NOMO-1 (cell line): Measurements from ENCODE around the gene JUP.
"Not testable (repeated sequence)": the region's sequence is repeated elsewhere in the genome, so short reads cannot be mapped to it uniquely, and the experiment has no call there.

Source experiments
- DNase-seq, 2 experiments: peaks; one replicate each; lab custom pipeline; 2025; ENCODE audit not compliant: unreplicated experiment in 2 of 2; lab: John Stamatoyannopoulos, UW

Gene JUP

GRCh38 chr17:41781404-41782110 lies 5.0 kb downstream of the JUP start:
- DNase-seq: no peak

DNA sequence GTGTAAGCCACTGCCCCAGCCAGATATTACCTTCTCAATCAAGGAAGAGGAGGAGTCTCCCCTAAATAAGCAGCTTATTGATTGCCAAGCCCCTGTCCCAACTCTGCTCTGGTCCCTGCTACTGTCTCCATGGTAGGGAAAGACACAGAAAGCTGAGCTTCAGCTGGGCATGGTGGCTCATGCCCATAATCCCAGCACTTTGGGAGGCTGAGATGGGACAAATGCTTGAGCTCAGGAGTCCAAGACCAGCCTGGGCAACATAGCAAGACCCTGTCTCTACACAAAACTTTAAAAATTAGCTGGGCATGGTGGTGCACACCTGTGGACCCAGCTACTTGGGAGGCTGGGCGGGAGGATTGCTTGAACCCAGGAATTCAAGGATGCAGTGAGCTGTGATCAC lies 6.6 kb downstream of the JUP start:
- no peak for DNase-seq

DNA sequence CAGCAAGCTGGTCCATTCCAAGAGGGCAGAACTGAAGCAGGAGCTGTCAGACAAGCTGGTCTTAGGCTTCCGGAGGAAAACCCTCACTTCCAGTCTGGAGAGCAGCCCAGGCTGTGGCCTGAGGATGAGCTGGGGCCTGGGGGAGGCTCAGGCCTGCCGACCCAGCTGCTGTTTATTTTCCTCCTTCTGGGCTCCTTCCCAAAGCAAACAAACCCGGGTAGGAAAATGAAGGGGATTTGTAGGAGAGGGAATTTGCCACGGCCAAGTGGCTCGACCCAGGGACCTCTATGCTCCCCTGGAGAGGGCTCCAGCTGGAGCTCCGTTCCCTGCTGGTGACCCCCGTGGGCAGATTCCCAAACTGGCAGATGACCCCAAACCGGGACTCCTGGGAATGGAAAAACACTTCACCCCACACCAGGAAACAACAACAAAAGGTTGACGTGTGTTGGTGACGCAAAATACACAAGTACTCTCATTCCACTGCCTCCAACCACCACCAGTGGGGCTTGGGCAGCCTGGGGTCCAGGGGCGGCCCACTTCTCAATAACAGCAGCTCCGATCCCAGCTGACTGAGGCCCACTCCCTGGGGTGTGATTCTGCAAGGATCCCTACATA lies 8.8 kb downstream of the JUP start:
- DNase-seq: no peak

- DNase-seq: no peak
These were observed 9.3 kb downstream of the JUP start for GRCh38 chr17:41777157-41777573.

DNA sequence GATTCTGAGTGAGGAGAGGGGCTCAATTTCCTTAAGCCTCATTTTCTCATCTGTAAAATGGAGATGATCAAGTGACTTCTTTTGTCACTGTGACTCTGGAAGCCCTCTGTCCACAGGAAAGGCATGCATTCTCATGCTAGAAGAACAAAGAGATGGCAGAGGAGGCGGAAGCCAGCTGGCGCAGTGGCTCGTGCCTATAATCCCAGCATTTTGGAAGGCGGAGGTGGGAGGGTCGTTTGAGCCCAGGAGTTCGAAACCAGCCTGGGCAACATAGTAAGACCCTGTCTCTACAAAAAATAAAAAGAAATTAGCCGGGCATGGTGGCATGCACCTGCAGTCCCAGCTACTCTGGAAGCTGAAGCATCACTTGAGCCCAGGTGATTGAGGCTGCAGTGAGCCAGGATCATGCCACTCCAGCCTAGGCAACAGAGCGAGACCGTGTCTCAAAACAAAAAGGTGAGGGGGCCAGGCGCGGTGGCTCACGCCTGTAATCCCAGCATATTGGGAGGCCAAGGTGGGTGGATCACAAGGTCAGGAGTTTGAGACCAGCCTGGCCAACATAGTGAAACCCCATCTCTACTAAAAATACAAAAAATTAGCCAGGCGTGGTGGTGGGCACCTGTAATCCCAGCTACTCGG lies 10.1 kb downstream of the JUP start:
- not testable (repeated sequence) for DNase-seq

DNA sequence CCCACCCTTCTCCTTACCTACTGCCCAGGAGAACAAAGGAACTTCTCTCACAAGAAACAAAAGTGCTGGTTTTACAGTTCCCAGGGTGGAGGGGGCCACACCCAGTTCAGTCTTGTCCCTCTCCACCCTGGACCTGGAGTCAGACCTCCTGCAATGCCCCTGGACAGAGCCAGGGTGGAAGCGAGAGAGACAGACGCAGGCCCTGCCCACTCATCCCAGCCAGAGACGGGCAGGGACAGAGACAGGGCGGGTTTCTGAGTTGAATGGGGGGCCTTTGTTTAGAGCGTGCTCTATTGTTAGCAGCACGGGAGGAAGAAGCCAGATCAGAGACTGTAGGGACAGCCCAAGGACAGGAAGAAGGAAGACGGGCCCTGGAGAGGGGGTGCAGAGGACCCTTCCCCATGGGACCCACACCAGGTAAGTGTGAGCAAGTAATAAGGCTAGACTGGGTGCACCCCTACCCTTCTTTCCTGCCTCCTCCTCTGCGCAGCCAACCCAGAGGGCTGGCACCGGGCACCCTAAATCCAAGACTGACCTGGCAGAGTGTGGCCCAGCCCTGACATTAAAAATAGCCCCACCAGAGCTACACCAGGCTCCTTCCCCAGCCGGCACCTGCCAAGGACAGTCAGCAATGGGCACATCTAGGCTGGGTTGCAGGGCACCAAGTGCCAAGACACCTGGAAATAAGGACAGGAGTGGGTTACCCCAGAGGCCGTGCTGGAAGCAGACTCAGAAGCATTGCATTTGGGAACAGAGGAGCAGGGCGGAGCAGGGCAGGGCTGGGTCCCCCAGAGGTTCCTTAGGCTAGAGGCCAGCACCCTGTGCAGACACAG lies 10.9 kb downstream of the JUP start:
- no peak for DNase-seq

- no peak for DNase-seq
These were observed 12.7 kb downstream of the JUP start for GRCh38 chr17:41773731-41774193.

- DNase-seq: no peak
These were observed 13.3 kb downstream of the JUP start for GRCh38 chr17:41773190-41773588.

GRCh38 chr17:41772586-41773189 lies 13.8 kb downstream of the JUP start:
- DNase-seq: no peak

GRCh38 chr17:41772218-41772585 lies 14.3 kb downstream of the JUP start:
- DNase-seq: no peak

DNA sequence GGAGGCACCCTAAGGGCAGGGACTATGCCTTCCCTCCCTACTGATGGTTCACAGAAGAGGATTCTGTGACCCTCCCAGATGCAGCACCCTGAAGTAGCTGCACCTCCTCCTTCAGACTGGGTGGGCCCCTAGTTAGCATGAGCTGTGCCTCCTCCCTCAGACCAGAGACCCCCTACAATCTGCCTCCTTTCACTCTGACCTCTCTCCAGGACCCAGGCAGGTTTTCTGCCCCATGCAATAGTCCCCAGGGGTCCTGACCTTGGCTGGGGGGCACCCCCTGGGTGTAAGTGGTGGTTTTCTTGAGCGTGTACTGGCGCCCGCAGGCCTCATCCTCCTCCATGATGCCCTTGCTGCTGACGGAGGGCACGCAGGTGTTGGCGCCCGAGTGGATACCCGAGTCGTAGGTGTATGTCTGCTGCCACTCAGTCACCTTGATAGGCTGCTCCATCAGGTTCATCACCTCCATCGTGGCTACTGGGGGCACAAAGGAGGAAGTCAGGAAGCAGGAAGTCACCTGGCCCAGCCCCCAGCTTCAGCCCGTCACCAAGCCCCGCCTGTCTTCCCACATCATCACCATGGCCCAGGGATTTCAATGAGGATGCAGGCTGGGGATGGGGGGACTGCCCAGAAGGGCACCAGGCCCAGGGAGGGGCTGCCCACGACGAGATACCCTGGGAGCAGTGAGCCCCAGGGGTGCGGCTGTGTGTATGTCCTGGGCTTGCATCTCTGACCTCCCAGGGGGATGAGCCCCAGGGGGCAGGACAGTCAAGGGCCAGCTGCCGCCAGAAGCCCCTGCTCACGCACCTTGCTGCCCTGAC lies 14.9 kb downstream of the JUP start:
- DNase-seq: no peak

DNA sequence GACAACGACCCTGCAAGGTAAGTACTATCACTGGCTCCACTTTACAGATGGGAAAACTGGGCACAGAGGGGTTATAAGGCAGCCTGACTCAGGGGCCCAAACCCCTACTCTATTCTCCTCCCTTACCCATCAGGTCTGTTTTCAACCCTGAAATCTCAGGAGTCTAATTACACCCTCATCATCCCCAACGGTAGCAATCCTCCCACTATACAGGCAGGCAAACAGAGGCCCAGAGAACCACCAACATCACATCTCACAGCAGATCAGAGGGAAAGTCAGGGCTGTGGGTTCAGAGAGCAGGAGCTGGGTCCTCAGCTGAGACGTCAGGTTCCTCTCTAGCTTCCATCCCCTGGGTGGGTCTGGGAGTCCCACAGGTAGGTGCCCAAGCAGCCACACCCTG lies 16.5 kb downstream of the JUP start:
- no peak for DNase-seq

GRCh38 chr17:41769346-41769862 lies 17.1 kb downstream of the JUP start:
- no peak for DNase-seq

- no peak for DNase-seq
These were observed 17.7 kb downstream of the JUP start for GRCh38 chr17:41768682-41769288.

GRCh38 chr17:41767324-41768042 lies 19.0 kb downstream of the JUP start:
- no peak for DNase-seq

DNA sequence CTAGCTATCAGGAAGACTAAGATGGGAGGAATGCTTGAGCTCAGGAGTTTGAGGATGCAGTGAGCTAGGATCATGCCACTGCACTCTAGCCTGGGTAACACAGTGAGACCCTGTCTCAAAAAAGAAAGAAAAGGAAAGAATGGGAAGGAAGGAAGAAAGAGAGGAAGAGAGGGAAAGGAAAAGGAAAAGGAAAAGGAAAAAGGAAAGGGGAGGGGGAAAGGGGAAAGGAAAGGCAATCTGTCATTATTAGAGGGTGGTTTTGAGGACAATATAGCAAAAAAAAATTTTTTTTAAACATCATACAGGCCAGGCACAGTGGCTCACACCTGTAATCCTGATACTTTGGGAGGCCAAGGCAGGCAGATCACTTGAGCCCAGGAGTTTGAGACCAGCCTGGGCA lies 20.4 kb downstream of the JUP start:
- DNase-seq: no peak

DNA sequence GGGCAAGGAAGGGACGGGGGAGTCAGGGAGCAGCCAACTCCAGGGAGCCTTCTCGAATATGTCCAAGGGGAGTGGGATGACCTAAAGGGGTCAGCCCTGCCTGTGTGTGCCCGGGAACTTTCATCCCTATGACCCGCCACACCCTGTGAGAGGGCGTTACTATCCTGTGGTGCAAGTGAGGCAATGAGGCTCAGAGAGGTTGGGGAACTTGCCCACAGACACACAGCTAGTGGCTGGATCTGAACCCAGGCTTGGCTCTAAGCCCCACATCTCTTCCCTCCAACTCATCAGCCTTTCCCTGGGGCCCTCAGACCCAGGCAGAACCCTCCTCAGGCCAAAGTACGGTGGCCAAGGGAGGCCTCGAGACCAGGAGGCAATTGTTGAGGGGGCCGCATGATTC lies 23.2 kb downstream of the JUP start:
- DNase-seq: no peak

GRCh38 chr17:41762841-41763240 lies 23.7 kb downstream of the JUP start:
- DNase-seq: no peak

GRCh38 chr17:41762391-41762790 lies 24.1 kb downstream of the JUP start:
- DNase-seq: no peak
